Measurements from ENCODE around the gene NLRC3.
"Not testable (repeated sequence)": the region's sequence is repeated elsewhere in the genome, so short reads cannot be mapped to it uniquely, and the experiment has no call there.

NLRC3 gene

DNA sequence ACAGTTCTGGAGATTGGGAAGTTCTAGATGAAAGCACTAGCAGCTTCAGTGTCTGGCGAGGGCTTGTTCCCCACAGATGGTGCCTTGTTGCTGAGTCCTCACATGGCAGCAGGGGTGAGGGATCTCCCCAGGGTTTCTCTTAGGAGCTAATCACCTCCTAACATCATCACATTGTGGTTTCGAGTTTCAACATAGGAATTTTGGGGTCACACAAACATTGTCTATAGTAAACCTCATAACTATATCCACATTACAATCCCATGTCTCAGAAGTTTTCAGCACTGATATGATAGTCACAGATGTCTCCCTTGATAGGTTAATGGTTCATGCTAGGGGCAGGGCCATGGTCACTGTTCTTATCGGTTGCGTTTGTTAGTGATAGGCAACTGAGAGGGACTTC lies 62.6 kb downstream of the NLRC3 start:
- FAIRE-seq = no peak
- DNase-seq (ENCODE audit: insufficient read length, low spot score) = no peak
- no peak for TF ChIP-seq POLR2A (IDR thresholded peaks at IDR 0.05; ENCODE audit: low read depth, low read length)

DNA sequence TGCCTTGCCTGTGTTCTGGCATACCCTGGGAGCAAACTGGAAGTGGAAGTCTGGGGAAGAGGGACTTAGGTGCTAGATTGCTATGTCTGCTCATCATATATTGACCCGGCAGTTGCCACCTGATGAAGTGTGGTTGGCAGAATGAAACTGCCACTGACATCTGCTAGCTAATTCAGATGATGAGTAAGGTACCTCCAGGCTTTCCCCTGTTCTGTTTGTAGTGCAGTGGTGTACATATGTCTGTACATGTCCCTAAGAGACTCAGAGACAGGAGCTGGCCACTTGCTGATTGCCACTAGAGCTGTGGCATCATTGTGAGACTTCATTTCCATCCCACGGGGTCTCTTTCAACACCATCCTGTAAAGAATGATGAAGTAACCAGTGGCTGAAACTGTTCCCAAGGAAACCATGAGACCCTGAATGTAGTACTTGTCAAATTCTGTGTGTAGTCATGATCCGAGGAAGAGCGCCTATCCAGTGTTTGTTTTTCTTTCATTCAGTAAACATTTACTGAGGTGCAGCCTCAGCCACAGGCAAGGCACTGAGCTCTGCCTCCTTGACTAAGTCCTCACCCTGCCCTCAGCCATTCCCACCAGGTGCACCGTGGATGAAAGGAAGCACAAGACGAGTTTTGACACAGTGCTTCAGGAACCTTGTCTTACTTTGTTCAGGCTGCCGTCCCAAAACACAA lies 63.2 kb downstream of the NLRC3 start:
- FAIRE-seq (no peak), DNase-seq (ENCODE audit: insufficient read length, low spot score) (no peak)
- TF ChIP-seq POLR2A (IDR thresholded peaks at IDR 0.05; ENCODE audit: low read depth, low read length) = no peak

DNA sequence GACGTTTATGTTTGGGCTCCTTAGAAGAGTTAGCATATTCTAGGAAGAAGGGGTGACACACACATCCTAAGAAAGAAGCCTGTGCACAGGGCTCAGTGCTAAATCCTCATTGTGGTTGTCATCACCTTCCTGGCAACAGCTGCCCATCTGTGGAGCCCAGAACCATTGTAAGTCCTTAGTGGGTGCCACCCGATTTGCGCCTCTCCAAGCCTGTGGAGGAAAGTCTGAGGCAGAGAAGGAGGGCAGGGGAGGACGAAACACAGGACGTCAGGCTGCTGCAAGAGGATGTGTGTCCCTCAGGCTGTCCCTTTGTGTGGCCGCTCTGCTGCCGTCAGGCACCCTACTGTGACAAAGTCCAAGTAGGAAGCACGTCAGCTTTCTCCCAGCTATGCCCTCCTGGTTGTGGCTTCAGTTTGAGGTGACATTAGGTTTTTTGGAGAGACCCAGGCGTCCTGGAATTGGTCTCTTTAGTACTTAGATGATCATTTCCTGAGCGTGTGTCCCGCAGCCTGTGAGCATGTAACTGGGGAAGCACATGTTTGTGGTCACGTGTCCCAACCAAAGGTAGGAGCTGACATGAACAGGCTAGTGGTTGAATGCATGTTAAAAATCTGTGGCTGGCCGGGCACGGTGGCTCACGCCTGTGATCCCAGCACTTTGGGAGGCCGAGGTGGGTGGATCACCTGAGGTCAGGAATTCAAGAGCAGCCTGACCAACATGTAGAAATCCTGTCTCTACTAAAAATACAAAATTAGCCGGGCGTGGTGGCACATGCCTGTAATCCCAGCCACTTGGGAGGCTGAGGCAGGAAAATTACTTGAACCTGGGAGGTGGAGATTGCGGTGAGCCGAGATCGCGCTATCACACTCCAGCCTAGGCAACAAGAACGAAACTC lies 65.7 kb downstream of the NLRC3 start:
- no peak for TF ChIP-seq POLR2A (IDR thresholded peaks at IDR 0.05; ENCODE audit: low read depth, low read length)
- no peak for FAIRE-seq
- no peak for DNase-seq (ENCODE audit: insufficient read length, low spot score)

DNA sequence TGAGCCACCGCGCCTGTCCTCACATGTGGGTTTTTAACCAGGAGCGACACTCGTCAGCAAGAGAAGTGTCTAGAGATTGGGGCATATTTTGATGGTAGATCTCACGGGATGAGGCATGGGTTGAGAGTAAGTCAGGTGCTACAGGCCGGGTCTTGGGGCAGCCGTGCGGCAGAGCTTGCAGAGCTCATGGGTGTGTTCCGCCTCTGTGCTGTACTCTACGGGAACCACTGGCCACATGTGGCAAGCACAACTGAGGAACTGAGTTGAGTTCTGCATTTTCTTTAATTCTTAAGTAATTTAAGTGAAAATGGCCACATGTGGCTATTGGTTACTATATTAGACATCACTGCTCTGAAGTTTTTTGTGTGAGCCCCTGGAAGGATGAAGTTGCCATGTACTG lies 66.8 kb downstream of the NLRC3 start:
- no peak for FAIRE-seq

DNA sequence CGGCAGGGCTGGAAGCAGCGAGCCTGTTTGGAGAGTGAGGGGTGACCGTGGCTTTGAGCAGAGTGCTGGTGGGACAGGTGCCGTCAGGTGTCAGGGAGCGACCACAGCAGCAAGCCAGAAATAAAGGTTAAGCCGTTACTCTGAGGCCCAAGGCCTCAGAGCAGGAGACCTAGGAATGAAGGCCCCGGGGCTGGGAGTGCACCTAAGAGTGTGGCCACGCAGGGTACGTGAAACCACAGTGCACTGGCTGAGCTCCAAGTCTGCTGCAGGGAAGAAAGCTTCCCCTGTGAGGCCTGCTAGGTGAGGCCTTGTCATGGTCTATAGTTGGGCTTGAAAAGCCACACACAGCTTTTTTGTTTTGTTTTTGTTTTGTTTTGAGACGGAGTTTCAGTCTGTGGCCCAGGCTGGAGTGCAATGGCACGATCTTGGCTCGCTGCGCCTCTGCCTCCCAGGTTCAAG lies 67.7 kb downstream of the NLRC3 start:
- no peak for TF ChIP-seq POLR2A (IDR thresholded peaks at IDR 0.05; ENCODE audit: low read depth, low read length)
- FAIRE-seq (no peak), DNase-seq (ENCODE audit: insufficient read length, low spot score) (no peak)

More for the DNA sequence above, 66.8 kb downstream of the NLRC3 start:
- no peak for TF ChIP-seq POLR2A (IDR thresholded peaks at IDR 0.05; ENCODE audit: low read depth, low read length)
- no peak for DNase-seq (ENCODE audit: insufficient read length, low spot score)

DNA sequence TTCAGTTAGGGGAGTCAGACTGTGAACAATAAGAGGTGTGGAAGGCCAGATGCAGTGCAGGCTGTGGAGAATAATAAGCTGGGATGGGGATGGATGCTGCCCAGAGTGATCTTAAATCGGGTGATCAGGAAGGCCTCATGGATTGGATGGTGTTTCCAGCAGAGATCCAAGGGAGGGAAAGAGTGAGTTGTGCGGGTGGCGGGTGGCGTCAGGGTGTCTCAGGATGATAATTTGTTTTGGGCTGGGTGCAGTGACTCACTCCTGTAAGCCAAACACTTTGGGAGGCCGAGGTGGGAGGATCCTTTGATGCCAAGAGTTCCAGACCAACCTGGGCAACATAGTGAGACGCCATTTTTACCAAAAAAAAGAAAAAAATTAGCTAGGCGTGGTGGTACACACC lies 68.5 kb downstream of the NLRC3 start:
- FAIRE-seq = no peak
- no peak for TF ChIP-seq POLR2A (IDR thresholded peaks at IDR 0.05; ENCODE audit: low read depth, low read length)
- DNase-seq (ENCODE audit: insufficient read length, low spot score) = no peak

DNA sequence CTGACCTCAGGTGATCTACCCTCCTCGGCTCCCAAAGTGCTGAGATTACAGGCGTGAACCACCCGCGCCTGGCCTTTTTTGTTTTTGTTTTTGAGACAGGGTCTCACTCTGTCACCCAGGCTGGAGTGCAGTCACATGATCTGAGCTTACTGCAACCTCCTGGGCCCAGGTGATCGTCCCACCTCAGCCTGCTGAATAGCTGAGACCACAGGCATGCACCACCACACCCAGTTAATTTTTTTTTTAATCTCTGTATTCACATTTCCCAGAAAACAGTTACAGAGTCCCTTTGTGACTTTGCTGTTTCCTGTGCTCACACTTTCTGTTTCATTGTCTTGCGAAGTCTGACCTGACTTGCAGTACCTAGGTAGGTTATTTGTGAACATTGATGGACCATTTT lies 73.7 kb downstream of the NLRC3 start:
- TF ChIP-seq POLR2A (IDR thresholded peaks at IDR 0.05; ENCODE audit: low read depth, low read length) = no peak
- FAIRE-seq (no peak), DNase-seq (ENCODE audit: insufficient read length, low spot score) (no peak)

DNA sequence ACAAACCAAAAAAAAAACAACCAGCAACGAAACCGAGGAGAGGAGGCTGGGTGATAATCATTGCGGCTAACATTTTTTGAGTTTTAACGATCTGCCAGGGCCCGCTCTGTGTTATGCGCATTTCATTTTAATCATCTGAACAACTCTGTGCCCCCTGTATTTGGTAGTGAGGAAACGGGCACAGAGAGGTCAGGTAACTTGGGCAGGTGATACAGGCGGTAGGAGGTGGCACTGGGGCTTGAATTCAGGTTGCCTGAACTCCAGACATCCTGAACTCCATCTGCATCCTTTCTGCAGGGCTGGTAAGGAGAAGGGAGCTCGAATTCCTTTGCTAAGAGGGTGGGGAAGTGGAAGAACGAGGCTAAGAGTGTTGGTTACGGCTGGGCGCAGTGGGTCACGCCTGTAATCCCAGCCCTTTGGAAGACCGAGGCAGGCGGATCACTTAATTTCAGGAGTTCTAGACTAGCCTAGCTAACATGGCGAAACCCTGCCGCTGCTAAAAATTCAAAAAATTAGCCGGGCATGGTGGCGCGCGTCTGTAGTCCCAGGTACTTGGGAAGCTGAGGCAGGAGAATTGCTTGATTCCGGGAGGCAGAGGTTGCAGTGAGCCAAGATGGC lies 75.3 kb downstream of the NLRC3 start:
- DNase-seq (ENCODE audit: insufficient read length, low spot score) (no peak), FAIRE-seq (no peak)
- TF ChIP-seq POLR2A (IDR thresholded peaks at IDR 0.05; ENCODE audit: low read depth, low read length) = no peak

DNA sequence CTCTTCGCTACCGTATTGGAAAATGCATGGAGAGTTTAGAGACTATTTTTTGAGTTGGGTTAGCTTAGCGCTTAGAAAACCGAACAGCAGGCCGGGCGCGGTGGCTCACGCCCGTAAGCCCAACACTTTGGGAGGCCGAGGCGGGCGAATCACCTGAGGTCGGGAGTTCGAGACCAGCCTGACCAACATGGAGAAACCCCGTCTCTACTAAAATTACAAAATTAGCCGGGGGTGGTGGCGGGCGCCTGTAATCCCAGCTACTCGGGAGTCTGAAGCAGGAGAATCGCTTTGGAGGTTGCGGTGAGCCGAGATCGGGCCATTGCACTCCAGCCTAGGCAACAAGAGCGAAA lies 75.8 kb downstream of the NLRC3 start:
- not testable (repeated sequence) for FAIRE-seq; DNase-seq (ENCODE audit: insufficient read length, low spot score)

DNA sequence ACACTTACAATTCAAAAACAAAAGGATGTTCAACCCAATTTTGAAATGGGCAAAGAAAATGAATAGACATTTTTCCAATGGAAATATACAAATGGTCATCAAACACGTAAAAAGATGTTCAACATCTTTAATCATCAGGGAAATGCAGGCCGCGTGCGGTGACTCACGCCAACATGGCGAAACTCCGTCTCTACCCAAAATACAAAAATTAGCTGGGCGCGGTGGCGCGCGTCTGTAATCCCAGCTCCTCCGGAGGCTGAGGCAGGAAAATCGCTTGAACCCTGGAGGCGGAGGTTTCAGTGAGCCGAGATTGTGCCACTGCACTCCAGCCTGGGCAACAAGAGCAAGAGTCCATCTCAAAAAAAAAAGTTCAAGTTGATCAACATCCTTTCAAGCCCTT lies 78.2 kb downstream of the NLRC3 start:
- DNase-seq (ENCODE audit: insufficient read length, low spot score) (no peak), FAIRE-seq (no peak)
- no peak for TF ChIP-seq POLR2A (IDR thresholded peaks at IDR 0.05; ENCODE audit: low read depth, low read length)

DNA sequence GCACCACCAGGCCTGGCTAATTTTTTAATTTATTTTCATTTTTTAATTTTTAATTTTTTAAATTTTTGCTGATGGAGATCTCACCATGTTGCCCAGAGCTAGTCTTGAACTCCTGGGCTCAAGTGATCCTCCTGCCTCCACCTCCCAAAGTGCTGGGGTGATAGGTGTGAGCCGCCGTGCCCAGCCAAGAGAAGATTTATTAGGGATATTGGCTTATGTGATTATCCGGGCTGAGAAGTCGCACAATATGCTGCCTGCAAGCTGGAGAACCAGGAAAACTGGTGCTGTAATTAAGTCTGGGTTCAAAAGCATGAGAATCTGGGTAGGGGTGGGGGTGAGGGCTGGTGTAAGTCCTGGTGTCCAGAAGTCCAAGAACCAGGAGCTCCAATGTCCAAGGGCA lies 79.4 kb downstream of the NLRC3 start:
- no peak for DNase-seq (ENCODE audit: insufficient read length, low spot score)
- no peak for FAIRE-seq
- no peak for TF ChIP-seq POLR2A (IDR thresholded peaks at IDR 0.05; ENCODE audit: low read depth, low read length)

DNA sequence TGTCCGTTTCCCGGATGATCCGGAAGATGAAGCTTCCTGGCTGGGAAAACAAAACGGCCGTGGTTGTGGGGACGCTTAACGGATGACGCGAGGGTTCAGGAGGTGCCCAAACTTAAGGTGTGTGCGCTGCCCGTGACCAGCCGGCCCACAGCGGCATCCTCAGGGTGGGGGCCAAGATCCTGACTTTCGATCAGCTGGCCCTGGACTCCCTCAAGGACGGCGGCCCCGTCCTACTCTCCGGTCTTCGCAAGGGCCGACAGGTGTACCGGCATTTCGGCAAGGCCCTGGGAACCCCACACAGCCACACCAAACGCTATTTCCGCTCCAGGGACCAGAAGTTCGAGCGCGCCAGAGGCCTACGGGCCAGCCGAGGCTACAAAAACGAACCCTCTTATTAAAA lies 80.8 kb downstream of the NLRC3 start:
- TF ChIP-seq POLR2A (IDR thresholded peaks at IDR 0.05; ENCODE audit: low read depth, low read length) = no peak
- FAIRE-seq (no peak), DNase-seq (ENCODE audit: insufficient read length, low spot score) (no peak)

DNA sequence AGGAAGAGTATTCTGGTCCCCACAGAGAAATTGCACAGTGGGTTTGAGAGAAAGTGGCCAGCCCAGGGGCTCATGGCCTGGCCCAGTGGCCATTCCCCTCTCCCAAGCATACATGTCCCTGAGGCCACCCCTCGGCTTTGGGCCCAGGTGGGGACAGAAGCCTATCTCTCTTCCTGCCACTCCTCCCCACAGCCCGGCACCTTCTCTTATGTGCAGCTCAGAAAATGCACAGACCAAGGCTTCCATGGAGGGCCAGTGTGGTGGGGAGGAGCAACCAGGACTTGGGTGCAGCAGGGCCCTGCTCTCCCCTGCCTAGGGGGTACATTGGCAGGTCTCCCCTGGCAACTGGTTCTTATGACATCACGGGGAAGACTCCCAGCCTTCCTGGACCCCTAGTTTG lies 82.0 kb downstream of the NLRC3 start, which contains the start of gene C16orf90:
Gene C16orf90, minus strand, starts transcription at position 314 of the 400 bp plus-strand sequence. Its CDS starts 68 bp downstream, at position 246.
- no peak for DNase-seq (ENCODE audit: insufficient read length, low spot score)
- no peak for TF ChIP-seq POLR2A (IDR thresholded peaks at IDR 0.05; ENCODE audit: low read depth, low read length)
- FAIRE-seq = no peak

DNA sequence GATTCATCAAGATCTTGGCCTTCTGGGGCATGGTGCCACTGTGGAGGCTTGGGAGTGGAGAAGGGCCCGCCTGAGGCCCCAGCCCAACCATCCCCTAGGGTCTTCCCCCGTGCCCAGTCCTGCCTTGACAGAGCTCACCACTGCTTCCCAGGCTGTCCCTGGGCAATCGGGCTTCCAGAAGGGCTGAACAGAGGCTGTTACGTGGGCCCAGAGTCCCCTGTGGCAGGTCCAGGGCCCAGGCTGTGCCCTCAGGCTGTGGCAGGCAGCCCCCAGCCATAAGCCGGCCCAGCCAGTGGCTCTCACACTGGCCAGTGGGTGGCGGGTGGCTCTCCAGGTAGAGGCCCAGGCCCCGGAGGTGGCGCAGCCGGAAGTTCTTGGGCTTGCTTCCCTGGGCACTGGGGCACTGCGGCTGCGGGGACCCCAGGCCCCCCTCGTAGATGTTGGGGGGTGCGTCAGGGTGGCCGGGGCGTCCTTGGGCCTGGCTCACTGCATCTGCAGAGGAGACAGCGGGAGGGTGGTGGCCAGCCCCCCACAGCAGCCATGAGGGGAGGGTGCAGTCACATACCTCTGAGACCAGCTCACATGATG lies 82.7 kb downstream of the NLRC3 start:
- TF ChIP-seq POLR2A (IDR thresholded peaks at IDR 0.05; ENCODE audit: low read depth, low read length) = no peak
- no peak for DNase-seq (ENCODE audit: insufficient read length, low spot score)
- no peak for FAIRE-seq

Data from H54 (cell line).